HG03575 (cell line): Measurements from ENCODE around the gene NT5C1B.

ENCODE experiments used
- ATAC-seq: cut with Tn5 transposase; IDR thresholded peaks from one replicate; pipeline ENCODE4 v1.9.1; 2021; ENCODE audit not compliant: unreplicated experiment, insufficient number of reproducible peaks, low FRiP score; ENCODE audit errors: extremely low read depth

NT5C1B gene

DNA sequence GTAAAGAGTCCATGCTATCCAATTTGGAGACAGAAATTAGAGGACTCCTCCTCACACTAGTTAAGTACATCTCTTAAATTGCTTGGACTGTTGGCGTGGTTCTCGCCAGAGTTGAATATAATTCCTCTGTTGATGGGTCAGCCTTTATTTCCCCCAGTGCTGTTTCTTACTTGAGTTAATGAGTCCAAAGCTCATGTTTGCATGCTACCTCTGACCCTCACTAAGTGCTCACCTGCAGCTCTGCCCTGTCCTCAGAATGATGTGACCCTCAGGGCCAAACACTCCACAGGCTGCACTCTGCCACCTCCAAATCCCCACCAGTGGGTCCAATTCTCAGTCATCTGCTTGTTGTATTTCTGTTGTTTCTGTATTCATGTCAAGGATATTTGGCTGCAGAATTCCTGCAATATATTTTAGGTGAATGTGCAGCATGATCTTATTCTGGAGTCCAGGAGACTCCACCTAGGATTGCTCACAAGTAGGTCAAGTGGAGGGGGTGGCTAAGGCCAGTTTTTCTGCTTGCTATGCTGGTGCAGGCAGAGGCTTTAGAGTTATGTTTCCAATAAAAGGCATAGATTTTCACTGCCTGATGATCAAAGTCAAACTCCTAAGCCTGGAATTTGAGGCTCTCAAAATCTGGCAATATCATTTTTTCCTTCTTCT is 66.8 kb downstream of the NT5C1B start:
- ATAC-seq: no peak

DNA sequence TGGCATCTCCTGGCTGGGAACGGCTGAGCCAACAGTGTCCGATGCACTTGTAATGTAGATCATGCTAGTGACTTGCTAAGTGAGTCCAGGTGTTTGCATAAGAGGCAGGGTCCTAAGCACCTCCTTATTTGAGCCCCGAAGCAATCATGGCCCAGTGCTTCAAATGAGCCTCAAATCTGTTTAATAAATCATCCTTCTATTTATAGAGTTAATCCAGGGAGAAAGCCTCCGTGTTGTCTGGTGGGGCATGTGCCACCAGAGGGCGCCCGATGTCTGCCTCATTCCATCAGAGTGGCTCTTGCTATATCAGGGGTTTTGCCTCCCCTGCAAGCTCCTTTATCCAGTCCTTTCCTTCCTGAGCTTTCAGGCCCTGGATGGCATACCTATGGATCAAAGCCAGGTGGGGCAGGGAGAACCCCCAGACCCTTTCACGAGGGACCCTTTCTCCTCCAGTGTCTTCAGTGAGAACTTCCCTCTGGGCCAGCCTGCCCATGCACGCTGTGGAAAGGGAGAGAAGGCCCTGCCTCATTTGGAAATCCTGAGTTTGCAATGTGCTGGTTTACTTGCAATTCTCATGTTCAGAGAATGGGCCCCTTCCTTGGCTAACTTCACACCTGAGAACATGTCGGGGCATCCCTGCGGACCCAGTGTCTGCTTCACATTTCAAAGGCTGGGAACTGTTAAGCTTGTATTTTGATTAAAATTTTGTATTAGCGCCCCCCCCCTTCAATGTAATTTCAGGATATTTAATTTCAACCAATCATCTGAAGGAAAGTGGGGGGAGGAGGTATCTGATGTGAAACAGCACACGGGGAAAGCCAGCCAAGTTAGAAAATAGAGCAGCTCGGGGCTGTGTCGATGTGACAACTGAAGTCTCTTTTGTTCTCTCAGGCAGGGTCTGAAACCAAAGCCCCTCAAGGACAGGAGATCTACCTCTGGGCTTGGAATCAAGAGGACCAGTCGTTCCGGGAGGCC is 68.6 kb downstream of the NT5C1B start:
- ATAC-seq: no peak

DNA sequence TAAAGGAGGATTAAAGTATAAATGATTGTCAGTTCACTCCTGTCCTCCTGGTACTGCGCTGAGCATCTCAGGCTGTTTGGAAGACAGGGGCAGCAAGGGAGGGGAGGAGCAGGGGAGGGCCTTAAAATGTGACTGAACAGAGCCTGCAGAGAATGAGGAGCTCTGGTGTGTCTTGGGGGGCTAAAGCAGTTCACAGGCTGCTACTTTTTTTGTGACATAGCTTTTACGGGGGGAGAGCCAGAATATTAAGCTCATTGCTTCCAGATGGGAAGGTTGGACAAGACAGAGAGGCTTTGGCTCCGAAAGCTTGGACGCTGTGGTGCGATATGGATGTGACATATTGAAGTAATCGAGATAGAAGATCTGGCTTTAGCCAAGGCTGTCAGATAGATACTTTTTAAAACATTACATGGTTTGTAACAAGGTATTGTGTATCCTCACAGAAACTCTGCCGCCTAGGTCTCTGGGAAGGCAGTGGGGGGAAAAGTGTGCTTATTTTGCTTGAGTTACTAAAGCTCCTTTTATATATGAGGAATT is 69.4 kb downstream of the NT5C1B start:
- ATAC-seq: no peak

DNA sequence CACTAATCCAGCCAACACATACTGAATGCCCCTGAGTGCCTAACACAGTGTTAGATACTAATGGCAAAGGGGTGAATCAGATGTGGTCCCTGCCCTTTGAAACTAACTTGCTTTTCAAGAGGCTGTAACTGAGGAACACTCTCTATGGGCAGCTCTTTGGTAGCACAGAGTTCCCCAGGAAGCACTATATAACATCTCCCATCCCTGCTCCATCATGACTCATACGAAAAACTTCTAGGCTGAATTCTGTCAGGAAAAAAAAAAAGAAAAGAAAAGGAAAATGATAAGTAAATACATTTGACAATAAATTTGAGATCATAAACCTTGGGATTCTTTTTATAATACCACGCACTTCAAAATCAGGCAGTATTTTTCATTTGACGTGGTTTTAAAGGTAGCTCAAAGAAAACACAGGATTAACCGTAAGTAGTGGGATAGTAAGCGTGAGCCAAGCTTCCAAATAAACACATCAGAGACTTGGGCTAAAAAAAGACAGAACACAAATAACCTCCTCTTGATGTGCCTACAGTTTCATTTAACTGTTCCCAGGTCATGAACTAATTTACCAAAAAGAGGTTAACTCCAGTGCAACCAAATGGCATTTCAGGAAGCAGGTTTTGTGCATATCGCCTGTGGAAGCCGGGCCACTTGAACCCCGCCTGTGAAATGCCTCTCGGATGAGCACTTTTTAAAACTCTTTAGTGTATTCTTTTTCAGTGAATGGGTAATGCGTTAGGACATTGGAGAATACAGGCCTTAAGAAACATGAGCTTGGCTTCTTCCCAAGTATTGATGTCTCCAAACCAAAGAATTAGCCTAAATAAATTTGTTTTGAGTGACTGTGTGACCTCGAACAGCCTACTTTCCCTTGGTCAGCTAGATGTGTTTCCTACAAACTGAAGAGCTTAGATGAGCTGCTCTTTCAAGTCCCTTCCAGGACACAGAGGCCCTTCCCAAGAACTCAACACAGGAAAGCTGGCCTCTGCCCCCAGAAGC is 71.0 kb downstream of the NT5C1B start:
- ATAC-seq: no peak

DNA sequence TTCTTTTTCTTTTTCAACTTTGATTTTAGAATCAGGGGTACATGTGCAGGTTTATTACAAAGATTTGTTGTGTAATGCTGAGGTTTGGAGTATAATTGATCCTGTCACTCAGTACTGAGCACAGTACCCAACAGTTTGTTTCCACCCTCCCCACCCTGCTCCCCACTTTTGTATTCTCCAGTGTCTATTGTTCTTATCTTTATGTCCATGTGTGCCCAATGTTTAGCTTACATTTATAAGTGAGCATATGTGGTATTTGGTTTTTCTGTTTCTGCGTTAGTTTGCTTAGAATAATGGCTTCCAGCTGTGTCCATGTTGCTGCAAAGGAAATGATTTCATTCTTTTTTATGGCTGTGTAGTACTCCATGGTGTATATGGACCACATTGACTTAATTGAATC is 72.0 kb downstream of the NT5C1B start:
- no peak for ATAC-seq

DNA sequence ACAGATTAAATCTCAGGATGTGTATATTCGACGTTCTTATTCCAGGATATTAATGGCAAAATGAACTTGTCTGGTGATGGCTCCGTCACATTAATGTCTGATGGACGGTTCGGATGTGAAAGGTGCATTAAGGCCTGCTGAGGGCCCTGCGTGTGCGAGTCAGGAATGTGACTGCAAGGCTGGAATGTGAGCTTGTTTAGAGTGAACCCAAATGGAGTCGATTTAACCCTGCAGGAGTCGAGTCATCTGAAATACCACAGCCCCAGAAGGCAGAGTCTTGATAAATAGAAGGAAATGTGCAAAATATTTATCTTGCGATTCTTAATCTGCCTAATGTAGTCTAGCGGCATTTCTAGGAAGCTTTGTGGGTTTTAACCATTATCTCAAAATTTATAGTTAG is 73.3 kb downstream of the NT5C1B start:
- no peak for ATAC-seq

DNA sequence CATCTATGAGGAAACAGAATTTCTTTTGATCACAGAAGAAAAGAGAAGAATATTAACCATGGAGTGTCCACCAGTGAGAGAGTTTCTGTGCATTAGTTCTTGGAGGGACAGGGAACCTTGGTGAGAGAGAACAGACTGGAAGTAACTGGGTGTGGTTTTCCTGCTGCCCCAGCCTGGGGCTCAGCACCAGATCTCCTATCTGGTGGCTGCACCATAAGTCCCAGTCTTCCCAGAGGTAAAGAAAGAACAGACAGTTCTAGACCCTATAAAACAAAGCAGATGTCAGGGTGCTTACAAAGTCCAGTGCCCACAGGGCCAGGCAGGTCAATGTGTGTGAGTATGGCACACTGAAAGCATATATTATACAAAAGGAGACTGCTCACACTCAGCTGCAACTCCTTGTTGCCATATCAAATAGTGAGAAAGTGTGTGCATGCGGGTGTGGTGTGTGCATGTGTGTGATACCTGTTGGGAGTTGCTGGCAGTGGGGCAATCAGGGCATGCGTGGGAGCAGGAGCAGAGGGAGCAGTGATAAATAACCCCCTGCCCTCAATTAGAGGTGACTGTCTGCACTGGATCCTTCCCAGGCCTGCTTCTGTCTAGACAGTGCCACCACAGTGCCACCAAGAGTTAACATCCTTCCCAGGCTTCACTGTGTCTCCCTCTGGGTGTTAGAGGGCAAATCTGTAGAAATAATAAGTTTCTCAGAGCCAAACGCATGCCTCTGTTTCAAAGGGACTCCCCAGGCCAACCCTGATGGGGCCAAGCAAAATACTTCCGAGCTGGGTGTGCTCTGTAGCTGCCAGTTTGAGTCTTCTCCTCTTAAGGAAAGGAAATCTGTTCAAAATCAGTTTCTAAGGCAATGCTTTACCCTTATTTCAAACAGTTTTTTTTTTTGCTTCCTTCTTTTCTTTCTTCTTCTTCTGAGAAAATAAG is 74.6 kb downstream of the NT5C1B start:
- no peak for ATAC-seq
